Measurements from ENCODE around the gene SCLT1.

The SCLT1 gene

DNA sequence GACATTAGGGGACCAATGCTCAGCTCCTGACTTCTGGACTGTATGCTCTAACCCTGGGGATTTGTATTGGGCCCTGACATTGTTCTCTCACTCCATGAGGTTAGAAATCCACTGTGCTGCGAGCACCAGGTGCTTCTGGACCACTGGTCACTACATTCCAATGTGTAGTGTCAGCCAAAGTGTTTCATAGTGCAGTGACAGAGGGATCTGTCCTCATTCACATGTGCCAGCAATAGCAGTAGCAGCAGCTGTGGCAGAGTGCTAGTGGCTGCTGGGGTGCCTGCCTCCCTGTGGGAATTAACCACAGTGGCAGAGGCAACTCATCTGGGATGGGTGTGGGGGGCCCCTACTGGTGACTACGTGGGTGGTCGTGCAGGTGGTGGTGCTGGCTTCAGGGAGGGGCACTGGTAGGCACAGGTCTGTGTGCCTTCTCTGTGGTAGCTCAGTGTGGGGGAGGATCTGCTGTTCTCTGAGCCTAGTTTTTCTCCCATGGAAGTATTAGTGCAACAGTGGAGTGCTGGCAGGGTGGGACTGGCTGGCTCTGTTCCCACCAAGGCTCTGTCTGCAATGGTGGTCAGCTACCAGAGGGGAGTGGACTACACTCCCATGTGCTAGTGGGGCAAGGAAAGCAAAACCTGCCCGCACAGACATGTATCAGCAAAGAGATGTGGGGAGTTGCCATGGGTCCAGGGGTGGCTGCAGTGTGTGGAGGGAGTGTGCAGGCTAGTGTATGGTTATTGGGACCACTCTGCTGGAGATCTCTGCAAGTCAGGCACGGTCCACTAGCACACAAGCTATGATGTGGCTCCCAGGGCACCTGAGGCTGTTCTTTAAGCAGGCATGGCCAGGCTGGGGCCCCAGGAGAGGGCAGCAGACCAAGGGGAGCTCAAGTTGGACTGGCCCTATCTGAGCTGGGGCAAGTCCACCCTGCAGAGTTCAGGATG lies 78.5 kb downstream of the SCLT1 start:
- Mint-ChIP-seq H3K27ac (no peak overlapping the region), H3K27me3 (no peaks in the 10 kb centered on the region), H3K4me1 (no peaks in the 10 kb centered on the region), H3K4me3 (no peak overlapping the region), H3K9me3 (peaks cover 38% of the 10 kb centered on the region), H3K36me3 (peaks cover 32% of the 10 kb centered on the region)

DNA sequence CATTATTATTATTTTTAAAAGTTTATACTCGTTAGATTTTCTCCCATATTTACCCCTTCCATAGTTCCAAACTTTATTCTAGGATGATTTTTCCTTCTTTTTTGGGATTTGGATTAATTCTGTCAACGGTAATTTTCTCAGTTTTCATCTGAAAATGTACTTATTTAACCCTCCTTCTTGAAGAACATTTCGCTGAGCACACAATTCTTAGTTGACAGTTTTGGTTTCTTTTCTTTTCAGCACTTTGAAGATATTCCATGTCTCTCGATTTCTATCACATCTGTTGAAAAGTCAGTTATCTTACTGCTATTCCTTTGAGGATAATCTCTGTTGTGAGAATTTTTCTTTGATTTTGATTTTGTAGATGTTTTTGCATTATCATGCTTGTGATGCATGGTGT lies 85.2 kb downstream of the SCLT1 start:
- no peak overlapping the region for H3K27ac Mint-ChIP-seq
- no peak overlapping the region for H3K4me3 Mint-ChIP-seq
- no peaks in the 10 kb centered on the region for H3K27me3 Mint-ChIP-seq
- H3K36me3 Mint-ChIP-seq = peaks cover 16% of the 10 kb centered on the region
- no peaks in the 10 kb centered on the region for H3K4me1 Mint-ChIP-seq
- peaks cover 36% of the 10 kb centered on the region for H3K9me3 Mint-ChIP-seq

DNA sequence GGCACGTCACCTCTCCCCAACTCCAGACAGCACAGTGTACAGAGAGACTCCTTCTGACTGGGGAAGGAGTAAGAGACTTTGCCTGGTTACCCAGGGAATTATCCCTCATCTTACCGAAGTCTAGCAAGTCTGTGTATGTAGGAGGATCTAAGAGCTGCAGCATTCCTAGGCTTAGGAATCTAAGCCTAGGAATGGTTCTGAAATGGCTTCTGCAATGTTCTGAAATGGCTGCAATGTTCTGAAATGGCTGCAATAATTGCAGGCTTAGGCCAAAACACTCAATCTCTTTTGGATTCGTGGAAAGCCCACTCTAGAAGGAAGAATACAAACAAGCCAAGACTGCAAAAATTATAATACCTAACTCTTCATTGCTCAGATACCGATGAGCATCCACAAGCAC lies 106.4 kb downstream of the SCLT1 start:
- Mint-ChIP-seq H3K36me3 (peaks cover 55% of the 10 kb centered on the region), H3K4me3 (no peak overlapping the region), H3K27me3 (no peaks in the 10 kb centered on the region), H3K9me3 (peaks cover 14% of the 10 kb centered on the region), H3K27ac (no peak overlapping the region), H3K4me1 (no peaks in the 10 kb centered on the region)

GRCh38 chr4:128986019-128986418 lies 107.3 kb downstream of the SCLT1 start:
- H3K36me3 Mint-ChIP-seq = peaks cover 54% of the 10 kb centered on the region
- no peak overlapping the region for H3K4me3 Mint-ChIP-seq
- H3K9me3 Mint-ChIP-seq = peaks cover 14% of the 10 kb centered on the region
- H3K4me1 Mint-ChIP-seq = no peaks in the 10 kb centered on the region
- no peak overlapping the region for H3K27ac Mint-ChIP-seq
- no peaks in the 10 kb centered on the region for H3K27me3 Mint-ChIP-seq

- H3K36me3 Mint-ChIP-seq = peaks cover 34% of the 10 kb centered on the region
- H3K9me3 Mint-ChIP-seq = peaks cover under 1% of the 10 kb centered on the region
- H3K27me3 Mint-ChIP-seq = no peaks in the 10 kb centered on the region
- no peaks in the 10 kb centered on the region for H3K4me1 Mint-ChIP-seq
- H3K4me3 Mint-ChIP-seq = no peak overlapping the region
- H3K27ac Mint-ChIP-seq = no peak overlapping the region
Measured at GRCh38 chr4:128983771-128984485, 109.4 kb downstream of the SCLT1 start.

DNA sequence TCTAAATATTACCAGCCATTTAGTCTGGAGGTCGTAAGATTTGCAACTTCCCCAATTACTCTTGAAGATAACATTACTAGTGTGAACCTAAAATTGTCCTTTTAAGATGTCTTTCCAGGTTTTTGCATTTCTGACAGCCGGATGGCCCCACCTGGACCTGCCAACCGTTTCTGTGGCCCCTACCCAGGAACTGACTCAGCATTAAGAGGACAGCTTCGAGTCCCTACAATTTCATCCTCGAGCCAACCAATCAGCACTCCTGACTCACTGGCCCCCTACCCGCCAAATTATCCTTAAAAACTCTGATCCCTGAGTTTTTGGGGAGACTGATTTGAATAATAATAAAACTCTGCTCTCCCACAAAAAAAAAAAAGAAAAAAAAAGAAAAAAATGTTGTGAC lies 112.0 kb downstream of the SCLT1 start:
- Mint-ChIP-seq H3K36me3 (peaks cover 14% of the 10 kb centered on the region), H3K27ac (no peak overlapping the region), H3K27me3 (no peaks in the 10 kb centered on the region), H3K4me3 (no peak overlapping the region), H3K9me3 (no peaks in the 10 kb centered on the region), H3K4me1 (no peaks in the 10 kb centered on the region)

- Mint-ChIP-seq H3K9me3 (no peaks in the 10 kb centered on the region), H3K27me3 (no peaks in the 10 kb centered on the region), H3K36me3 (peaks cover 13% of the 10 kb centered on the region), H3K27ac (no peak overlapping the region), H3K4me3 (no peak overlapping the region), H3K4me1 (no peaks in the 10 kb centered on the region)
Measured at GRCh38 chr4:128980816-128981326, 112.5 kb downstream of the SCLT1 start.

DNA sequence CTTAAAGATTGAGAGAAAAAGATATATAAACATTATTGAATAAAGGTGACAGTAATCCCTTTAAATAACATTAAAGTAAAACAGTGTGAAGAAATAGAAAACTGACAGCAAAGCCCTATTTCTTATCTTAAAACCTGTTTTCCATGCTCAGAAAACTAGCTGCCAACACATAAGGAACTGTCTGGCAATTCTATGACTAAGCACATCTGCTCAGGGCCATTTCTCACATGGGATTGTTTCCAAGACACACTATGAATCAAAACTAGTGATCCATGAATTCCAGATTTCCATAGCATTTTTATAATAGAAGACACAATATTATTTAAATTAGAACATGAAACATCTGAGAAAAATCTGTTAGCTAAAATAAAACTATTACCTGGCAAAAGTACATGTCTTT lies 113.4 kb downstream of the SCLT1 start:
- peaks cover 11% of the 10 kb centered on the region for H3K36me3 Mint-ChIP-seq
- H3K9me3 Mint-ChIP-seq = no peaks in the 10 kb centered on the region
- no peaks in the 10 kb centered on the region for H3K27me3 Mint-ChIP-seq
- no peak overlapping the region for H3K27ac Mint-ChIP-seq
- no peaks in the 10 kb centered on the region for H3K4me1 Mint-ChIP-seq
- no peak overlapping the region for H3K4me3 Mint-ChIP-seq

GRCh38 chr4:128978985-128979384 lies 114.4 kb downstream of the SCLT1 start:
- no peaks in the 10 kb centered on the region for H3K4me1 Mint-ChIP-seq
- H3K36me3 Mint-ChIP-seq = peaks cover 8% of the 10 kb centered on the region
- no peak overlapping the region for H3K27ac Mint-ChIP-seq
- H3K27me3 Mint-ChIP-seq = no peaks in the 10 kb centered on the region
- H3K4me3 Mint-ChIP-seq = no peak overlapping the region
- H3K9me3 Mint-ChIP-seq = no peaks in the 10 kb centered on the region

DNA sequence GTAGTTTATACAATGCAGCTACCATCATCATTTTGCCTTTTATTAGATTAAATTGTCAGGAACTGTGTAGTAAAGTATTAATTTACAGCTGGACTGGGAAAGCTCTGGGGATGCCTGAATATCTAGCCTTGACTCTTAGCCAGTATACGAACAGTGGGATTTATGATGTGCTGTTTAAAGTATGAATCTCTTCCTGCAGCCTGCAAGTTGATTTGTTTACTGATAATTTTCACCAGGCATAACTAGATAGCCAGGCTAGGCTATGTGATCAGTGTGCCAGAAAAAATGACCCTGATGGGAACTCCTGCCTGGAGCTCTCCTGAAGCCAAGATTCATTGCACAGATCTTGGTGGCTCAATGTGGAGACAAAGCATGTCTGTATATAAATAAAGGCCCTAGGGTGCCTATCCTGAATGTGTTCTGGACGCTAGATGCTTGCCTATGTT lies 119.2 kb downstream of the SCLT1 start:
- no peaks in the 10 kb centered on the region for H3K9me3 Mint-ChIP-seq
- H3K4me1 Mint-ChIP-seq = no peaks in the 10 kb centered on the region
- H3K27me3 Mint-ChIP-seq = no peaks in the 10 kb centered on the region
- H3K36me3 Mint-ChIP-seq = peaks cover 6% of the 10 kb centered on the region
- no peak overlapping the region for H3K4me3 Mint-ChIP-seq
- no peak overlapping the region for H3K27ac Mint-ChIP-seq

GRCh38 chr4:128973384-128973783 lies 120.0 kb downstream of the SCLT1 start:
- peaks cover 9% of the 10 kb centered on the region for H3K36me3 Mint-ChIP-seq
- H3K27me3 Mint-ChIP-seq = no peaks in the 10 kb centered on the region
- H3K27ac Mint-ChIP-seq = no peak overlapping the region
- H3K9me3 Mint-ChIP-seq = no peaks in the 10 kb centered on the region
- H3K4me1 Mint-ChIP-seq = no peaks in the 10 kb centered on the region
- no peak overlapping the region for H3K4me3 Mint-ChIP-seq

- H3K27ac Mint-ChIP-seq = no peak overlapping the region
- no peak overlapping the region for H3K4me3 Mint-ChIP-seq
- H3K36me3 Mint-ChIP-seq = peaks cover 18% of the 10 kb centered on the region
- no peaks in the 10 kb centered on the region for H3K27me3 Mint-ChIP-seq
- peaks cover 15% of the 10 kb centered on the region for H3K4me1 Mint-ChIP-seq
- no peaks in the 10 kb centered on the region for H3K9me3 Mint-ChIP-seq
Measured at GRCh38 chr4:128961405-128961804, 131.9 kb downstream of the SCLT1 start.

- Mint-ChIP-seq H3K4me3 (no peak overlapping the region), H3K9me3 (no peaks in the 10 kb centered on the region), H3K27me3 (no peaks in the 10 kb centered on the region), H3K36me3 (peaks cover 13% of the 10 kb centered on the region), H3K27ac (no peak overlapping the region), H3K4me1 (peaks cover 15% of the 10 kb centered on the region)
Measured at GRCh38 chr4:128958194-128958593, 135.1 kb downstream of the SCLT1 start.

GRCh38 chr4:128957459-128957858 lies 135.9 kb downstream of the SCLT1 start:
- Mint-ChIP-seq H3K4me1 (peaks cover 12% of the 10 kb centered on the region), H3K4me3 (no peak overlapping the region), H3K36me3 (peaks cover 12% of the 10 kb centered on the region), H3K27me3 (no peaks in the 10 kb centered on the region), H3K9me3 (no peaks in the 10 kb centered on the region), H3K27ac (no peak overlapping the region)

- no peak overlapping the region for H3K4me3 Mint-ChIP-seq
- H3K4me1 Mint-ChIP-seq = no peaks in the 10 kb centered on the region
- no peaks in the 10 kb centered on the region for H3K9me3 Mint-ChIP-seq
- peaks cover 22% of the 10 kb centered on the region for H3K36me3 Mint-ChIP-seq
- H3K27me3 Mint-ChIP-seq = no peaks in the 10 kb centered on the region
- H3K27ac Mint-ChIP-seq = no peak overlapping the region
Measured at GRCh38 chr4:128955751-128956150, 137.6 kb downstream of the SCLT1 start.

DNA sequence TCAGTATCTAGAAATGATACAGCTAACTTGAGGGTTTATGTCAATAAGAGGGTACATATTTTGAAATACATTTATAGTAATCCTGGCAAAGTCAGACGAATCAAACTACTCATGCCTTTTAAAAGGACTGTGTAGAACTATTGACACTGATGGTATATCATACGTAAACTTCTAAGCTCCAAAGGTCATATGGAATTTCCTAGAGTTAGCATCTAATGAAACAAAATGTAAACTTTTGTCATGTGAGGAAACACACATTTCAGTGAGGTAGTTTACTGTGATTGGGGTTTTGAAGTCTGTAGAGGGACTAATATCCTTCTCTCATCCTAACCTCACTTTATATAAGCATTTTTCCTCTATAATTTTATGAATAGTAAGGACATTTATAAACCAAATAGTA lies 138.4 kb downstream of the SCLT1 start:
- H3K36me3 Mint-ChIP-seq = peaks cover 26% of the 10 kb centered on the region
- no peaks in the 10 kb centered on the region for H3K27me3 Mint-ChIP-seq
- no peaks in the 10 kb centered on the region for H3K4me1 Mint-ChIP-seq
- H3K9me3 Mint-ChIP-seq = no peaks in the 10 kb centered on the region
- H3K4me3 Mint-ChIP-seq = no peak overlapping the region
- no peak overlapping the region for H3K27ac Mint-ChIP-seq

Measured in activated naive CD4-positive, alpha-beta T cell treated with anti-CD3 and anti-CD28 coated beads, Interleukin-2, amount 50 U/mL, for 24 hours (primary cell).